Measurements from ENCODE around the gene IL17RA.

IL17RA gene

DNA sequence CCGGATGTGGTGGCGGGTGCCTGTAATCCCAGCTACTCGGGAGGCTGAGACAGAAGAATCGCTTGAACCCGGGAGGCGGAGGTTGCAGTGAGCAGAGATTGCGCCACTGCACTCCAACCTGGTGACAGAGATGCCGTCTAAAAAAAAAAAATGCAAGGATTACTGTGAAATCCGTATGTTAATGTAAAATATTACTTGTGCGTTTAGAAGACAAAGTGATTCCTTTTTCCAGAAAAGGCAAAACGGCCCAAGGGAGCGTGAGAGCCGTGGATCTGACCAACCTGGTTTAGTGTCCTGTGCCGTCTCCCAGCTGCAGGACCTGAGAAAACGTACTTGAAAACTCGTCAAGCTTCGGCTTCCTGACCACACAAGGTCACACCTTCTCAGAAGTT is 73.4 kb downstream of the IL17RA start:
- DNase-seq: no peak

DNA sequence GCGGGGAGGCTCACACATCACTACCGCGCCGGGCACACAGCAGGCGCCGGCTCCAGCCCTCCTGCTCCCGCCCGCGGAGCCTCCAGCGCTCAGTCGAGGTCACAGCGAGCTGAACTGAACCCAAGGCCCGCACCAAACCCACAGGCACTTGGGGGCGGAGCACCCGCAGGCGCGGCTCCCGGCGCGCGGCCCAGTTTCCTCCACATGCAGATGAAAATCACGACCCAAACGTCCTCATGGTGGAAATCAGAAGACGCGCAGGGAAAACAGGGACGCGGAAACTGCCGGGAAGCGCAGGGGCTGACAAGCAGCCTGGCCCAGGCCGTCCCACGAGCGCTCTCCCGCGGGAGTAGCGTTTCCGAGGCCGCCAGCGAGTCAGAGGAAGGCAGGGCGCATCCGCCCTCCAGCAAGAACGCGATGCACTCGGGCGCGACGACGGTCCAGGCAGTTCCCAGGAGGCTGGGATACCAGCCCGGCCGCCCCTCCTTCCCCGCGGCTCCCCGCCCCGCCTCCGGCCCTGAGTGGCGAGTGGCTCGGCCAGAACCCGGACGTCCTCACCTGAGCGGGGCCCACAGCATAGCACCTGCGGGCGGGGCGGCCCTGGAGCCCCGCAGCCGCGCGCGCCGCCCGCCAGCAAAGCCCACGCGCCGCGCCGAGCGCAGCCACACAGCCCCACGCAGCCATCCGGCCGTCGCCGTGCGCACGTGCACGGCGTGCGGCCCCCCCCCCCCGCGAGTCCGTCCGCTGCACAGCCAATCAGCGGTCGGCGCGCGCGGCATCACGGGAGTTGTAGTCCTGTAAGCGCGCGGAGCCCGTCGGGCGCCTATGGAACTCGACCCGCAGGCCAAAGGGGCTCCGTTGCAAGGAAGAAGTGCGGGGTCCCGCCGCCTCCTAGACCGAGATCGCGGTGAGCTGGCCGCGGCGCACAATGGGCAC is 74.0 kb downstream of the IL17RA start, which contains the start of gene HDHD5:
HDHD5 (minus strand) TSS at position 710 of the 936 bp plus-strand sequence; CDS start at position 684, 26 bp downstream.
- DNase-seq: peak; percentile 80 to 89 (median 87)

DNA sequence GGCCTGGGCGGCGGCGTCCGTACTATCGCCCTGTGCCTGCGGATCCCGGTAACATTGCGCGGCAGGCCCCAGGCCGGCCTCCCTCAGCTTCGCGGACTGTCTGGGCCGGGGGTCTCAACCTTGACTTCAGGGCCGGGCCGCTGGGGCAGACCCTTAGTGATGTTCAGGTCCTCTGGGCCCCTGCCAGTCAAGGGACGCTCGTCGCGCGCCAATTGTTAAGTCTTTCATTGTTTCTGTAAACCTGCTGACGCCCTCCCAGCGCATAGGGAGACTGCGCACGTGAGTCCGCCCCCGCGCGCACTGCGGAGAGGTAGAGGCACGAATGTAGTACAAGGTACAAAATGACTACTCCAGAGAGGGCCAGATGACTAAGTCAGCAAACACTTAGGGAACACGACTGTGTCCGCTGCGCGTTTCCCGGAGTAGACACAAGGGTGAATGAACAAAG is 74.7 kb downstream of the IL17RA start:
- DNase-seq: peak in 3 of 5 donors; percentile 20 to 28 (median 26)

DNA sequence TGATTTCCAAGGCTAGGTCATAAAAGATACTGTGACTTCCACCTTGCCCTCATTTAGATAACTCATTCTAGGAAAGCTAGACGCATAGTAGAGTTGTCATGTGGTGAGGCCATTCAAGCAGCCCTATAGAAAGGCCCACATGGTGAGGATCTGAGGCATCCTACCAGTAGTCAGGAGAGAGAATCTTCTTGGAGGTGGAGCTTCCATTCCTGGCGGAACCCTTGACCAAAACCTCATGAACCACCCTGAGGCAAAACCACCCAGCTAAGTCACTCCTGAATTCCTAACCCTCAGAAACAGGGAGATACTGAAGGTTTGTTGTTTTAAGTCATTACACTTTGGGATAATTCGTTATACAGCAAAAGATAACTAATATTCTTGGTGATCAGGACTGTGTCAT is 77.2 kb downstream of the IL17RA start:
- DNase-seq: no peak

DNA sequence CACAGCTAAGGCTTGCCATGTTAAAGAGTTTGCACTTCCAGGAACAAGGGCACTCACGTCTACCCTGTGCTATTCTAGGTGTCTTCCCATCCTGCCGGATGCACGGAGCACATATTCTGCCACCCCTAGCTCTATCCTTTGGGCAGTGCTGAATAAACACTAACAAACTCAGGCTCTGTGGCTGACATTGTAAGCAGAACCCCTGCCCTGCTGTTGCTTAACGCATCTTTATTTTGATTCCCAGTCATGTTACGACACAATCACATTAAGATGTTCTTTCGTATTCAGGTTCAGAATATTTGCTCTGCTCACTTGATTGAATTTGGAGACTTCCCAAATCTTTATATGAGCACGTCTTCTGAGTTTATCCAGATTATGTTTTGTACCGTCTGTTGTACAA is 77.9 kb downstream of the IL17RA start:
- DNase-seq: no peak

DNA sequence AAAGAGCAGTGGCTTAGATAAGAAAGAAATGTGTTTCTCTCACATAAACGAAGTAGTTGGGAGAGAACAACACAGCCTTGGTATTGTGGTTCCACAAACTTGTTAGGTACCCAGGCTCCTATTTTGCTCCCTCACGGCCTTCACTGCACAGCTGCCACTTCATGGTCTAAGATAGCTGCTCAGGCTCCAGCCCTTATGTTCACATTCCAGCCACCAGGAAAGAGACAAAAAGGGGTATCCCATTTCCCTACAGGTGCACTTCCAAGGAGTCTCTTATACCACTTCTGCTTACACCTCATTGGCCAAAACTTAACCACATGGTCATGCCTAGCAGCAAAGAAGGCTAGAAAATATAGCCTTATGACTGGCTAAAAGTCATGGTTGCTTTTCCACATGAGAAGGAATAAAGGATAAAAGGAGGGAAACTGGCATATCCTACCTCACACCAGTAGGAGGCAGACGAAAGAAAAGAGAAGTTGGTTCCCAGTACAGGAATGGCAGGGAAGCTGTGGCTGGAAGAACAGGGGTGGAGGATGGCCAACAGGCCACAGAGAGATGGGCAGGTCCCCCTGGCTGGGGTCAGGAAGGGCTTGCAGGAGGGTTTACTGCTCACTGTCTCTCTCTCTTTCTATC is 79.7 kb downstream of the IL17RA start:
- no peak for DNase-seq

All from T-helper 1 cell (primary cell).